Lung (tissue), 12 donors: ENCODE data around the gene NT5DC4. TPM values are rescaled to one million over a fixed set of nuclear protein-coding genes. Genes with fewer than 3 reads are reported as not detected.

ENCODE experiments used
- ATAC-seq: fragments of 200-7000 bp; cut with Tn5 transposase; one replicate; pipeline ENCODE4 v1.9.1; 2020; ENCODE audit warnings: moderate number of reproducible peaks; ENCODE audit not compliant: insufficient read depth, low FRiP score
- DNase-seq, 3 donors: peaks; one replicate each; pipeline ENCODE4 v3.0.0-alpha.2; 2013 to 2017
- H3K27ac ChIP-seq, 2 donors: one replicate each; pipeline ENCODE4 v1.5.1; 2013; ENCODE audit warnings: mild to moderate bottlenecking in 2 of 2, moderate library complexity in 2 of 2, control low read depth in 1 of 2, inconsistent platforms in 1 of 2, low read depth in 1 of 2, low read length in 1 of 2
- H3K27me3 ChIP-seq, 3 donors: one replicate each; pipeline ENCODE4 v1.5.1; 2013; ENCODE audit warnings: low read length in 2 of 3; ENCODE audit not compliant: control insufficient read depth in 3 of 3, insufficient read depth in 3 of 3
- H3K36me3 ChIP-seq, 4 donors: one replicate each; pipeline ENCODE4 v1.5.1; 2013; ENCODE audit warnings: low read length in 4 of 4, mild to moderate bottlenecking in 1 of 4, moderate library complexity in 1 of 4; ENCODE audit not compliant: control insufficient read depth in 4 of 4, insufficient read depth in 4 of 4
- H3K4me1 ChIP-seq, 5 donors: one replicate each; pipeline ENCODE4 v1.5.1; 2013; ENCODE audit warnings: low read length in 5 of 5, mild to moderate bottlenecking in 2 of 5, moderate library complexity in 1 of 5; ENCODE audit not compliant: control insufficient read depth in 5 of 5, insufficient read depth in 5 of 5
- H3K4me3 ChIP-seq: one replicate; pipeline ENCODE4 v1.5.1; 2013; ENCODE audit warnings: mild to moderate bottlenecking, control low read depth, moderate library complexity
- H3K9ac ChIP-seq, 2 donors: one replicate each; pipeline ENCODE4 v1.5.1; 2013; ENCODE audit warnings: low read length in 2 of 2, control low read depth in 1 of 2; ENCODE audit not compliant: insufficient read depth in 1 of 2
- H3K9me3 ChIP-seq, 4 donors: one replicate each; pipeline ENCODE4 v1.5.1; 2013; ENCODE audit warnings: low read length in 3 of 4, mild to moderate bottlenecking in 1 of 4, moderate library complexity in 1 of 4; ENCODE audit not compliant: control insufficient read depth in 4 of 4, insufficient read depth in 3 of 4
- WGBS, 2 donors: extraction: QIAGEN DNeasy Blood & Tissue Kit; methylation state at CpG; one replicate each; pipeline ENCODE4 v1.1.7; 2013; 5-methylcytosine and 5-hydroxymethylcytosine counted together
- polyA plus RNA-seq, 2 donors: library from polyadenylated mRNA; stranded (reverse); fragments of 200-250 nt; gene quantifications; one replicate each; pipeline ENCODE4 v1.2.1, GENCODE V29; 2013
- total RNA-seq, 2 donors: library from RNA; depleted of rRNA in 1 of 2; stranded (reverse); fragments of >200 nt in 1 of 2; gene quantifications; one replicate each; pipeline ENCODE4 v1.2.1, GENCODE V29; 2014 to 2021
- TF ChIP-seq, protein P1 (sequence below): IDR thresholded peaks from 2 replicates; pipeline ENCODE4 v1.5.1; 2012; ENCODE audit warnings: mild to moderate bottlenecking; ENCODE audit errors: control extremely low read depth, extremely low read depth
- donor health status: control.
- donor health status: control.
- donor health status: Bipolar disorder and iron deficiency.
- donor health status: healthy.
- donor health status: DM: yes; HTN: yes; CAD: no.

Gene NT5DC4
- total and polyA plus RNA-seq, 4 donors = 0.09 to 0.83 (median 0.53) TPM

DNA sequence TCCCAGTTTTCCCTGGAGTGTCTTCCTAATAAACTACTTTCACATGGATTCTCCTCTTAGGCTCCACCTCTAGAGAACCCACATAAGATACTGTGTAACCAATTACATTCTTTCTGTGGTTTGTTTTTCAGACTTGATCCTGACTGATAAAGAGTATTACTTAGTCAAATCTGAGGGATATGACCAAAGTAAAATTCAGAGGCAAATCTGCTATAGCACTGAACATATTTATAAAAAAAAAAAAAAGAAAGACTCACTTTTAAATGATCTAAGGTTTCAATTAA, 29.7 kb downstream of the NT5DC4 start:
- H3K9ac ChIP-seq = no peak overlapping the region
- no peaks in the 10 kb centered on the region for H3K9me3 ChIP-seq
- H3K36me3 ChIP-seq = peaks cover 0 to 4% (median 0%) of the 10 kb centered on the region in 4 donors
- H3K4me1 ChIP-seq = peaks cover 0 to 5% (median 0%) of the 10 kb centered on the region in 5 donors
- no peak overlapping the region for H3K4me3 ChIP-seq
- no peak for DNase-seq
- no peak for ATAC-seq
- no peaks in the 10 kb centered on the region for H3K27me3 ChIP-seq
- TF ChIP-seq, protein P1, sequence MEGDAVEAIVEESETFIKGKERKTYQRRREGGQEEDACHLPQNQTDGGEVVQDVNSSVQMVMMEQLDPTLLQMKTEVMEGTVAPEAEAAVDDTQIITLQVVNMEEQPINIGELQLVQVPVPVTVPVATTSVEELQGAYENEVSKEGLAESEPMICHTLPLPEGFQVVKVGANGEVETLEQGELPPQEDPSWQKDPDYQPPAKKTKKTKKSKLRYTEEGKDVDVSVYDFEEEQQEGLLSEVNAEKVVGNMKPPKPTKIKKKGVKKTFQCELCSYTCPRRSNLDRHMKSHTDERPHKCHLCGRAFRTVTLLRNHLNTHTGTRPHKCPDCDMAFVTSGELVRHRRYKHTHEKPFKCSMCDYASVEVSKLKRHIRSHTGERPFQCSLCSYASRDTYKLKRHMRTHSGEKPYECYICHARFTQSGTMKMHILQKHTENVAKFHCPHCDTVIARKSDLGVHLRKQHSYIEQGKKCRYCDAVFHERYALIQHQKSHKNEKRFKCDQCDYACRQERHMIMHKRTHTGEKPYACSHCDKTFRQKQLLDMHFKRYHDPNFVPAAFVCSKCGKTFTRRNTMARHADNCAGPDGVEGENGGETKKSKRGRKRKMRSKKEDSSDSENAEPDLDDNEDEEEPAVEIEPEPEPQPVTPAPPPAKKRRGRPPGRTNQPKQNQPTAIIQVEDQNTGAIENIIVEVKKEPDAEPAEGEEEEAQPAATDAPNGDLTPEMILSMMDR = no peak
- no peak overlapping the region for H3K27ac ChIP-seq

DNA sequence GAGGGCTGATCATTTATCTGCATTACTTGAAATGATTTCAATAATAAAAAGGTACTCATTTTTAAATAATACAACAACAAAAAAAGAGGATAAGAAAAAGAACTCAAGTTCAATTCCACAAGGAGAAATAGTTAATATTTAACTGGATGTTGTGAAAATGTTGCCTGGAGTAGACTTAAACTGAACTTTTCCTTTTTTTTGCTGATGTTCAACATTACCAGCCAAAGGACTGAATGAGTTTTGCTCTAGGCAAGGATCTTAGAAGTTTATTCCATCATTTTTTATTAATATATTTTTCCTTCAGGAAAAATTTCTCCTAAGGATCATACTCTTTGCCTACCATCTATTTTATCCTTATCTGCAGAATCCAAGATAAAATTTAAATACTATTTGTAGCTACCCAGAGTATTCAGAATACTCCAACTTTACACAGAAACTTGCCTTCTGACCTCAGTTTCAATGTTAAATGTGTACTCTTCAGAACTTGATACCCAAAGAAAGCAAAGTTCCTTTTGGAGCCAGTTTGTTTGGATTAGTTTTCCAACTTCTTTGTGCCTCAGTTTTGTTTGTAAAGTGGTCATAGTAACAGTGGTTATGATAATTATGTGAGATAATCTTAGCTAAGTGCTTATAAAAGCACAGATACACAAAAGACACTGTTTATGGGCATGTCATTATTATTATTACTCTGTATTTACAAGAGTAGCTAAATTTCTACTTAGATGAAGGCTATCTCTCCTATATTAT, 30.8 kb downstream of the NT5DC4 start:
- H3K4me1 ChIP-seq = peaks cover 0 to 5% (median 0%) of the 10 kb centered on the region in 5 donors
- H3K27me3 ChIP-seq = no peaks in the 10 kb centered on the region
- TF ChIP-seq, protein P1 = no peak
- H3K4me3 ChIP-seq = no peak overlapping the region
- H3K27ac ChIP-seq = no peak overlapping the region
- H3K36me3 ChIP-seq = peaks cover 0 to 5% (median 0%) of the 10 kb centered on the region in 4 donors
- ATAC-seq (no peak), DNase-seq (peak in 2 of 3 donors; percentile 51 to 61)
- no peaks in the 10 kb centered on the region for H3K9me3 ChIP-seq
- H3K9ac ChIP-seq = no peak overlapping the region

DNA sequence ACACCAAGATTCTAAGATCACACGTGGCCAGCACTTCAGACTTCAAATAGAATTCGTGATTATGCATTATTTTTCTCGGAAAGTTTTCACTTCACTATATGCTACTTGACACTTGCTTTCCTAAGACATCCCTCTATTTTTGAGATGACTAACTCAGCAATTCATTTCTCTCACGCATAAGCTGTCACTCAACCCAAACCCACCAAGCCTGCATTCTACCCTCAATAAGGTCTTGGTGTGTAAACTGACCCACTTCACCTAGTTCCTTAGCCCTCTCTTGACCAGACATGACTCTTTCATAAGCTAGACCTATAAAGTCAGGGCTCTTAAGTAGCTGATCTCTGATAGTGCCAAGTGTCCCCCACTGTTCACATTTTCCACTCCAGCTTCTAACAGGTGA, 31.8 kb downstream of the NT5DC4 start:
- Histone ChIP-seq H3K9ac (no peak overlapping the region), H3K9me3 (no peaks in the 10 kb centered on the region), H3K27me3 (no peaks in the 10 kb centered on the region), H3K4me1 (peaks cover 0 to 5% (median 0%) of the 10 kb centered on the region in 5 donors), H3K27ac (no peak overlapping the region), H3K4me3 (no peak overlapping the region), H3K36me3 (peaks cover 0 to 6% (median 0%) of the 10 kb centered on the region in 4 donors)
- no peak for DNase-seq
- no peak for ATAC-seq
- TF ChIP-seq, protein P1 = no peak
- 89 to 93% methylated on average over 4 of the region's 4 CpGs for WGBS, 2 donors

DNA sequence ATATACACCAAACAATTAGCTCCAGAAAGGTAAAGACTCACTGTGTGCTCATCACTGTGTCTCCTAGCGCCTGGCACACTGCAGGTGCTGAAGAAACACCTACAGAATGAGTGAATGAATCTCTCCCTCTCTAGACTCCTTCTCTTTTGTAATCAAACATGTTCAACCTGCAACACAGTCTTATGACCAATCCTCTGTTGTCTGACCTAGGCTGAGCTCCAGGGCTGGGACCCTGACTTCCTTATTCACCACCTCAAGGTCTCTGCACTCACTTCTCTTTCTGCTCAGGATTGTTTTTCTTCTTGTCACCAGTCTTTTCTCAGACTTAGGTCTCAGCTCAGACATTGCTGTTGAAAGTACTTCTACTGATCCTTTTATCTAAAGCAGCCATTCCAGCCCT, 33.7 kb downstream of the NT5DC4 start:
- Histone ChIP-seq H3K36me3 (peaks cover 0 to 11% (median 0%) of the 10 kb centered on the region in 4 donors), H3K4me3 (no peak overlapping the region), H3K9ac (no peak overlapping the region), H3K27me3 (no peaks in the 10 kb centered on the region), H3K9me3 (no peaks in the 10 kb centered on the region), H3K4me1 (peaks cover 0 to 5% (median 0%) of the 10 kb centered on the region in 5 donors), H3K27ac (no peak overlapping the region)
- TF ChIP-seq, protein P1 = no peak
- WGBS, 2 donors = 76 to 95% methylated on average over 1 of the region's 1 CpG
- DNase-seq = no peak
- ATAC-seq = no peak
